Coronary artery (tissue), 2 donors: ENCODE measurements around the gene PRR23A.

ENCODE experiments used
- DNase-seq: peaks from one replicate; pipeline ENCODE4 v3.0.0-alpha.2; 2017; ENCODE audit warnings: low spot score
- H3K27ac ChIP-seq, 2 donors: fragments of 200-600 bp; sonication (generic); one replicate each; pipeline ENCODE4 v1.5.1; 2016 to 2019
- H3K4me3 ChIP-seq: fragments of 200-600 bp; sonication (generic); 2 replicates; pipeline ENCODE4 v1.5.1; 2016; ENCODE audit warnings: mild to moderate bottlenecking, moderate library complexity
- TF ChIP-seq, protein P1 (sequence below): fragments of 200-600 bp; sonication (generic); IDR thresholded peaks from one replicate; pipeline ENCODE4 v1.5.1; 2019; ENCODE audit warnings: antibody characterized with exemption

PRR23A gene

DNA sequence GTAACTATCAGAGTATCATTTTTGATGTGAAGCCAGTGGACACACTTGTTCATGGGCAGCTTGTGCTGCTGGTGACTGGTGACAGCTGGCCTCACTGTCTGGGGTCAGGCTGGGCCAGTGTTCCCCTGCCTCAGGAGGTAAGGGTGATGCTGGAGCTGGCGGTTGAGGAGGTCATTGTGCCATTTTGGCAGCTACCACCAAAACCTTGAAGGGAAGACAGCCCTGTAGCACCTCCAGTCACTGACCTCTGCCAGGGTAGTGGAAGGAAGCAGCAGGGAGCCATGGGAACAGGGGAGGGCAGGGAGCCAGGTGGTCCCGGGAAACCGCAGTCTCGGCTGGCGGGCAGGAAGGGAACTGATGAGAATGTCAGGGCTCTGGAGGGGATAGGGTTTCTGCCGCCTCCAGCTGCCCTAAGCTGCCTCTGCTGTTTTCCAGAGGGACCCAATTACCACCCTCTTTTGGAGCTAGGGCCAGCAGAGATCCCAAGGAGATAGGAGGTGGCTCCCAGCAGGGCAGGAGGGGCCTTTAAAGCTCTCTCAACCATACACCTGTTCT lies 34.2 kb downstream of the PRR23A start:
- Histone ChIP-seq H3K27ac (no peak overlapping the region), H3K4me3 (no peak overlapping the region)
- peak; percentile 53 for DNase-seq
- TF ChIP-seq, protein P1, sequence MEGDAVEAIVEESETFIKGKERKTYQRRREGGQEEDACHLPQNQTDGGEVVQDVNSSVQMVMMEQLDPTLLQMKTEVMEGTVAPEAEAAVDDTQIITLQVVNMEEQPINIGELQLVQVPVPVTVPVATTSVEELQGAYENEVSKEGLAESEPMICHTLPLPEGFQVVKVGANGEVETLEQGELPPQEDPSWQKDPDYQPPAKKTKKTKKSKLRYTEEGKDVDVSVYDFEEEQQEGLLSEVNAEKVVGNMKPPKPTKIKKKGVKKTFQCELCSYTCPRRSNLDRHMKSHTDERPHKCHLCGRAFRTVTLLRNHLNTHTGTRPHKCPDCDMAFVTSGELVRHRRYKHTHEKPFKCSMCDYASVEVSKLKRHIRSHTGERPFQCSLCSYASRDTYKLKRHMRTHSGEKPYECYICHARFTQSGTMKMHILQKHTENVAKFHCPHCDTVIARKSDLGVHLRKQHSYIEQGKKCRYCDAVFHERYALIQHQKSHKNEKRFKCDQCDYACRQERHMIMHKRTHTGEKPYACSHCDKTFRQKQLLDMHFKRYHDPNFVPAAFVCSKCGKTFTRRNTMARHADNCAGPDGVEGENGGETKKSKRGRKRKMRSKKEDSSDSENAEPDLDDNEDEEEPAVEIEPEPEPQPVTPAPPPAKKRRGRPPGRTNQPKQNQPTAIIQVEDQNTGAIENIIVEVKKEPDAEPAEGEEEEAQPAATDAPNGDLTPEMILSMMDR, result no peak

DNA sequence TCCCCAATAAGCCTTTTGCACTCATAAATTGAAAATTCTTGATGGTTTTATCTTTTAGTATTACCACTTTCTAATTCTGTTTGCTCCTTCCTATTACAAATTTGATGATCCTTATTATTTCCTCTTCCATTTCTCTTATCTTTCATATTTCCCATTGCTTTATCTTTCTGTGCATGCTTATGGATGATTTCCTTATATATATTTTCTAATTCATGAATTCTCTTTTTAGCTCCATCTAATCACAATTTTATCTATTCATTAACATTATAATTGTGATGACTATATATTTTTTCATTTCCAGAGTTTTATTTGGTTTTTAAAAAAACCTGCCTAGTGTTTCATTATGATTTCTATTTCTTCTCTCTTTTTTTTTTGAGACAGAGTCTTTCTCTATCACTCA lies 41.1 kb downstream of the PRR23A start:
- TF ChIP-seq, protein P1, result no peak
- no peak overlapping the region for H3K27ac ChIP-seq
- DNase-seq, result no peak
- no peak overlapping the region for H3K4me3 ChIP-seq

DNA sequence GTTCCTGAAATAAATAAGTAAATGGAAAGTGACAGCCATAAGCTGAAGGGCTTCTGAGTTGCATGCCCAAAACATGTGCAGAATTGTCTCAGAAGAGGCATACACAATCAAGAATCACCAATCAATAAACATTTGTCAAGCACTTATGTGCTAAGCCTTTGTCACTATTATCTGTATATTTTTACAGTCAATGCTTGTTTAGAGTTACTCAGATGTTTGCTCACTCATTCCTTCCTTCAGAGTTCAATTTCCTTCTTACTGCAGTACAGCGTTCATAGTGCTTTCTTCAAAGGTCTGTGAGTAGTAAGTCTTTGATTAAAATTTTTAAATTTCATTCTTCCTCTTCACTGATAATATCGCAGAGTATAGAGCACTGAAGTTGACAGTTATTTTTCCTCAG lies 41.8 kb downstream of the PRR23A start:
- no peak overlapping the region for H3K27ac ChIP-seq
- TF ChIP-seq, protein P1, result no peak
- DNase-seq, result no peak
- no peak overlapping the region for H3K4me3 ChIP-seq

DNA sequence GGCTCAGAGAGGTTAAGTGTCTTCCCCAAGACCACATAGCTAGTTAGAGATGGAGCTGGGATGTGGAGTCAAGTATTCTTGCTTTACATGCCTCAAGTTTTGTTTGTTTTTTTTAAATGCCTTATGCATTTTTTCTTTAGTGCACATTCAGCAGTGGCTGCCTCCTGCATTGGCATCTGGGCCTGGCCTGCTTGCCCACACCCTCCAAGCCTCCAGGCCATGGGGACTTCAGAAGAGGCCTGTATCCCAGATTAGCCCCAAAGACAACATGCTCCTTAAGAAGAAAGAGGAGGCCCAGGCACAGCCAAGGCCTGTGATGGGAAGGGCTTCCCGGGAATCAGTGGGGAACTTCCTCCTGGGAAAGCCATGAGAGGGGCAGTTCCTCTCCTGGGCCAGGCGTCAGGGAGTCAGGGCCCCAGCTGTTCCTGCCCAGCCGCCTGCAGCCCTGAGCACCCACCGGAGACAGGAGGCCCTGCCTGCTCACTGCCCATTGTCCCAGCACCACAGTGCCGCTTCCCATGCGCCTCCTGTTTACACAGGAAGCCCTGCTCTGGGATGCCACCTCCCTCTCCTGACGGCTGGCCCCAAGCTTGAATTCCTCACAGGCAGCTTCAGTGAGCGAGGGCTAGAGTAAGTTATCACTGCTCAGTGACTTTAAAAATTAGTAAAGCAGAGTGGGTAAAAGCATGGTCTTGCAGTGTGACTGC lies 43.1 kb downstream of the PRR23A start:
- peak; percentile 56 for DNase-seq
- Histone ChIP-seq H3K4me3 (no peak overlapping the region), H3K27ac (no peak overlapping the region)
- TF ChIP-seq, protein P1, result no peak

DNA sequence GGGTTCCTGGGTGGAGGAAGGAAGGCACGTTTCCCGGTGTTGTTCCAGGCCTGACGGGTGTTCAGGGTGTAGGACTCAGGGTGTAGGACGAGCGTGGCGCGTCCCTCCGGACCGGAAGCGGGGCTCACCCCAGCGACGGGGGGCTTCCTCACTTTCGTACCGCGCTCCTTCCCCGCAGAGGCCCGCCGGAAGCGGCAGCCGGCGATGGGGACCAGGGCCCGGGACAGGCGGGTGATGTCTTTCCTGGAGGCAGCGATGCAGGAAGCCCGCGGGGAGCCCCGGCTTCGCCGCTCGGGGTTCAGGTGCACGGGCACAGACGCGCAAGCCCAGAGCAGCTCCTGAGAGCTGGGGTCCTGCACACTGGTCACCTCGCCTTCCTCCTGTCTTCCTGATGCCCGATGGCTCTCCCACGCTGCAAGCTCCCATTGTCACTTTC lies 45.6 kb downstream of the PRR23A start:
- H3K4me3 ChIP-seq, result peak overlapping the region; percentile 17
- DNase-seq, result peak; percentile 60
- no peak overlapping the region for H3K27ac ChIP-seq
- TF ChIP-seq, protein P1, result no peak
